GM12878 (cell line): ENCODE results near the gene MBD2.

Source experiments
- BHLHE40 ChIP-seq, 2 experiments: fragments of 450-650 bp in 1 of 2; IDR thresholded peaks; 2 replicates each; pipeline ENCODE4 v1.6.1; 2011 to 2017; ENCODE audit warnings: low read depth in 2 of 2, borderline replicate concordance in 1 of 2, improper control_type of control experiment in 1 of 2, low read length in 1 of 2, mild to moderate bottlenecking in 1 of 2
- MYC ChIP-seq: IDR thresholded peaks from 2 replicates; pipeline ENCODE4 v1.6.1; 2011; ENCODE audit warnings: mild to moderate bottlenecking, low read length, moderate library complexity, inconsistent platforms; ENCODE audit not compliant: insufficient read depth, insufficient replicate concordance, insufficient read length, severe bottlenecking
- POLR2AphosphoS2 ChIP-seq: IDR thresholded peaks from 2 replicates; pipeline ENCODE4 v1.6.1; 2011; ENCODE audit warnings: low read depth, mild to moderate bottlenecking, low read length, improper control_type of control experiment, moderate library complexity
- PRDM15 ChIP-seq: fragments of 450-650 bp; formaldehyde crosslinking; IDR thresholded peaks from 2 replicates; pipeline ENCODE4 v1.4.0; 2020; ENCODE audit warnings: mild to moderate bottlenecking, moderate library complexity

- TF ChIP-seq MYC (no peak), PRDM15 (CRISPR knock-in tag) (no peak), POLR2AphosphoS2 (no peak), BHLHE40 (IDR thresholded peaks at IDR 0.05; ENCODE audit: borderline replicate concordance in 1 of 2, low read depth in 2 of 2, low read length in 1 of 2) (no peak)
These were observed 37.1 kb downstream of the MBD2 start for GRCh38 chr18:54187372-54187771.
